GM18502 (cell line): ENCODE results near the gene TTLL3.
"Not testable (repeated sequence)": the region's sequence is repeated elsewhere in the genome, so short reads cannot be mapped to it uniquely, and the experiment has no call there.

Experiments used
- ATAC-seq: cut with Tn5 transposase; IDR thresholded peaks from one replicate; pipeline ENCODE4 v1.9.1; 2021; ENCODE audit warnings: mild to moderate bottlenecking; ENCODE audit not compliant: unreplicated experiment, poor library complexity

Gene TTLL3, protein sequence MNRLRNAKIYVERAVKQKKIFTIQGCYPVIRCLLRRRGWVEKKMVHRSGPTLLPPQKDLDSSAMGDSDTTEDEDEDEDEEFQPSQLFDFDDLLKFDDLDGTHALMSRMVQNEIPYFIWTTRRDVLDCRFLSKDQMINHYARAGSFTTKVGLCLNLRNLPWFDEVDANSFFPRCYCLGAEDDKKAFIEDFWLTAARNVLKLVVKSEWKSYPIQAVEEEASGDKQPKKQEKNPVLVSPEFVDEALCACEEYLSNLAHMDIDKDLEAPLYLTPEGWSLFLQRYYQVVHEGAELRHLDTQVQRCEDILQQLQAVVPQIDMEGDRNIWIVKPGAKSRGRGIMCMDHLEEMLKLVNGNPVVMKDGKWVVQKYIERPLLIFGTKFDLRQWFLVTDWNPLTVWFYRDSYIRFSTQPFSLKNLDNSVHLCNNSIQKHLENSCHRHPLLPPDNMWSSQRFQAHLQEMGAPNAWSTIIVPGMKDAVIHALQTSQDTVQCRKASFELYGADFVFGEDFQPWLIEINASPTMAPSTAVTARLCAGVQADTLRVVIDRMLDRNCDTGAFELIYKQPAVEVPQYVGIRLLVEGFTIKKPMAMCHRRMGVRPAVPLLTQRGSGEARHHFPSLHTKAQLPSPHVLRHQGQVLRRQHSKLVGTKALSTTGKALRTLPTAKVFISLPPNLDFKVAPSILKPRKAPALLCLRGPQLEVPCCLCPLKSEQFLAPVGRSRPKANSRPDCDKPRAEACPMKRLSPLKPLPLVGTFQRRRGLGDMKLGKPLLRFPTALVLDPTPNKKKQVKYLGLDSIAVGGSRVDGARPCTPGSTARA

DNA sequence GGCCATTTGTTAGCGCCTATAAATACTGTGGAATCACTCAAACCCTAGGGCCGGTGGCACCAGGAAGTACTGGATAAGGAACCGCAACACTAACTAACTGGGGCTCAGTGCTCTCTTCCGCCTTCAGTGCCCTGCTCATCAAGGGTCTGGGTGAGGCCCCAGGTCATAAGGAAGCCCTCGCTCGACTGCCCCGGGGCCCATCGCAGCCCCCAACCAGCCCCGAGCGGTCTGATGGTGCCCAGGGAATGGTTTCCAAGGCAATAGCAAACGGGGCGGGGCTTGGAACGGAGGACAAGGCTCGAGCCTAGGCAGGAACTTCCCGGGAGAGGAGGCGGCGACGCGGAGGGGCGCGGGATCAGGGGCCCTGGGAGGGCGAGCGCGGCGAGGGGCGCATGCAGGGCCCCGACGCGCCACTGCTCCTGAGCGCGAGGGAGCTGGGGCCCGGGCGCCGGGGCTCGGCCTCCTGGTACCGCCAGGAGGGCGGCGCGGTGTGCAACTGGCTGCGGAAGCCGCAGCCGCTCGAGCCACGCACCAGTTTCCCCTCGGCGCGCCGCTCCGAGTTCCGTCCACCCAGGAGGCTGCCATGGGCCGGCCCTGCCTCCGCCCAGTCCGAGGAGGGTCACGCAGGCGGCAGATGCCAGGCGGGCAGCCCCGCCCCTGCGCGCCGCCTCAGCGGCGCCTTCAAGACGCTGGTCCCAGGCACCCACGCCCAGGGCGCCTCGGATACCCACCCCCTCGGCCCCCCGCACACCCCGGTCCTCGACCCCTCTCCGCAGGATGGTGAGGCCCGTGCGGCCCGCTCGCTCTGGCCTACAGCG lies at the start of gene TTLL3:
TTLL3 (plus strand) TSS at position 648 of the 818 bp plus-strand sequence. CDS start 400 bp downstream, outside the sequence.
- ATAC-seq: peak; percentile 48

GRCh38 chr3:9760779-9761505 lies 49.1 kb upstream of the TTLL3 start:
- no peak for ATAC-seq

GRCh38 chr3:9761919-9762318 lies 48.1 kb upstream of the TTLL3 start:
- no peak for ATAC-seq

GRCh38 chr3:9762871-9763270 lies 47.2 kb upstream of the TTLL3 start:
- no peak for ATAC-seq

DNA sequence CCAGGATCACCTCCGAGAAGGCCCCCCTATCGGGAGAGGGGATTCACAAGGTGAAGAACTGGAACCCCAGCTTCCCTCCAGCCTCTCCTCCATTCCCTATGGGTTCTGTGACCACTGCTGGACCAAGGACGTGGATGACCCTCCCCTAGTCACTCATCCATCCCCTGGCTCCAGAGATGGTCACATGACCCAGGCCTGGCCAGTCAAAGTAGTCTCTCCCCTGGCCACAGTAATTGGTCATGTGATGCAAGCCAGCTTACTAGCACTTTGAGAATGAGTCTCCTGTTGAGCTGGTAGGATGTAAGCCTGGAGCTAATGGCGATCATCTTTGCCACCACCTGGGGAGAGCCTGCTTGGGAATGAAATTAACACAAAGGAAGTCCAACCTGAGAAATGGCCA lies 44.2 kb upstream of the TTLL3 start:
- no peak for ATAC-seq

DNA sequence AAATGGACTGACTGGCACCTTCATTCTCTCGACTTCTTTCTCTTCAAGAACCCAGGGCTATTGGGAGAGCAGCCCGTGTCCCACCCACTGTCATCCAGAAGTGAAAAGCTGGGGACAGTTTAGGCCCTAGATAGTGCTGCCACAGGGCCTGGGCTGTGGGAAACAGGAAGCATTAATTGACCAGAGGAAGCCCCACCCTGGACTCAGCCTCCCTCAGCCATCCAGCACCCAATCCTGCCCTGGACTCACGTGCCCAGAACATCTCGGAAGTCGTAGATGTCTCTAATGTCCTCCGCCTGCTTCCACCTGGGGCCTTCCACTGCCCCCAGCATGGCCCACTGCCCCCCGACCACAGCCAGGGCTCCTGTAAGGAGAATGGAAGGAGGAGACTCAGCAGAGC lies 42.6 kb upstream of the TTLL3 start:
- ATAC-seq: no peak

- ATAC-seq: no peak
Observed at GRCh38 chr3:9768141-9768775, 41.8 kb upstream of the TTLL3 start.

GRCh38 chr3:9769012-9769411 lies 41.0 kb upstream of the TTLL3 start:
- no peak for ATAC-seq

GRCh38 chr3:9769426-9770275 lies 40.4 kb upstream of the TTLL3 start, which contains the start of gene CAMK1:
Gene CAMK1, minus strand, starts transcription at chr3:9769947. Its CDS starts 2,198 bp downstream, at chr3:9767749.
- ATAC-seq: peak; percentile 64

- no peak for ATAC-seq
Observed at GRCh38 chr3:9770276-9770812, 39.7 kb upstream of the TTLL3 start.

DNA sequence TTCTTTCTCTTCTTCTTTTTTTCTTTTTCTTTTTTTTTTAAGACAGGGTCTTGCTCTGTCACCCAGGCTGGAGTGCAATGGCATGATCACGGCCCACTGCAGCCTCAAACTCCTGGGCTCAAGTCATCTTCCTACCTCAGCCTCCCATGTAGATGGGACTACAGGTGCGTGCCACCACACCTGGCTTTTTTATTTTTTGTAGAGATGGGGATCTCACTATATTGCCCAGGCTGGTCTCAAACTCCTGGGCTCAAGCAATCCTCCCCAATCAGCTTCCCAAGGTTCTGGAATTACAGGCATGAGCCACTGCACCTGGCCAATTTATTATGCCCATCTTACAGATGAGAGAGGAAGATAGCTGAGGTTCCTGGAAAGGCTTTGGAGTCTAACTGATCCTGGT lies 39.1 kb upstream of the TTLL3 start:
- not testable (repeated sequence) for ATAC-seq

GRCh38 chr3:9776896-9777693 lies 33.0 kb upstream of the TTLL3 start:
- ATAC-seq: no peak

GRCh38 chr3:9777694-9778021 lies 32.4 kb upstream of the TTLL3 start:
- no peak for ATAC-seq

GRCh38 chr3:9778143-9779074 lies 31.7 kb upstream of the TTLL3 start:
- no peak for ATAC-seq

GRCh38 chr3:9779075-9779593 lies 30.9 kb upstream of the TTLL3 start:
- ATAC-seq: no peak

DNA sequence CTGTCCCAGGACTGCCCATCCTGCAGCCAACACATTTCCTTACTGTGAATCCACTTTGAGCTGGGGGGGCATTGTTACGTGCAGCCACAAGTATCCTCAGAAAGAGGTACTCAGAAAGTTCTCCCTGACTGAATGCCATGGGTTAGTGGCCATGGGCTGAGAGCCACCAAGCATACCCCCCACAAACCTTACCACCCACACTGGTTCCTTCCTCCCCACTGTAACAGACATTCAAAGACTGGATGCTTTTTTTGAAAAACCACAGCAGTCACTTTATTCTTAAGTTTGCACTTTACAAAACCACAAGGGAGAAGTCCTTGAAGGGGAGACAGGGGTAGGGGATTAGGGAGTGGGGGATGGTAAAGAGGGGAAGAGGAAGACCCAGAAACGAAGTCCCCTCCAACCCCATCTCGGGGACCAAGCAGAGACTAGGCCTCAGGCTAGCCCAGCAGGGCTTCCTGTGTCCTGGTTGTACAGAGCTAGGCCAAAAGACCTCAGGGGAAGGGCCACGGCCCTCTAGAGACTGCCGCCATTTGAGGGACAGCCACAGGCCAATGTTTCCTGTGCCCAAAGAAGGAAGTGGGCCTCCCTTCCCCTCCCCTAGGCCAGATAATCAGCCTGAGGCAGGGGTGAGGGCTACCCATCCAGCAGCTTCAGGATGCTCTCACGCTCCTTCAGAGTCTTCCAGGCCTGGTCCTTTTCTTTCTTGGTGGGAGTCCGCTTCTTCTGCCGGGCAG lies 30.2 kb upstream of the TTLL3 start:
- ATAC-seq: peak; percentile 55
